Neural progenitor cell (in vitro differentiated cells): ENCODE measurements around the gene GALNT18. TPM values are rescaled to one million over a fixed set of nuclear protein-coding genes. Genes with fewer than 3 reads are reported as not detected.

Experiments used
- DNase-seq: peaks from one replicate; pipeline ENCODE4 v3.0.0-alpha.2; 2016; ENCODE audit warnings: low spot score
- H2AFZ ChIP-seq: fragments of 200-600 bp; sonication (generic); replicated peaks from 2 replicates; pipeline ENCODE4 v1.6.1; 2016; ENCODE audit warnings: antibody characterized with exemption
- H3F3A ChIP-seq: fragments of 200-600 bp; sonication (generic); 2 replicates; pipeline ENCODE4 v1.6.1; 2016; ENCODE audit warnings: antibody characterized with exemption, low read depth
- H3K27ac ChIP-seq: fragments of 200-600 bp; sonication (generic); 2 replicates; pipeline ENCODE4 v1.5.1; 2016; ENCODE audit warnings: mild to moderate bottlenecking
- H3K27me3 ChIP-seq: fragments of 200-600 bp; sonication (generic); 2 replicates; pipeline ENCODE4 v1.6.1; 2016; ENCODE audit warnings: mild to moderate bottlenecking, moderate library complexity
- H3K36me3 ChIP-seq: fragments of 200-600 bp; sonication (generic); 2 replicates; pipeline ENCODE4 v1.5.1; 2016
- H3K4me1 ChIP-seq: fragments of 200-600 bp; sonication (generic); 2 replicates; pipeline ENCODE4 v1.6.1; 2016; ENCODE audit warnings: mixed run types
- H3K4me2 ChIP-seq: fragments of 200-600 bp; sonication (generic); 2 replicates; pipeline ENCODE4 v1.6.1; 2016
- H3K4me3 ChIP-seq: fragments of 200-600 bp; sonication (generic); 2 replicates; pipeline ENCODE4 v1.5.1; 2016
- H3K79me2 ChIP-seq: fragments of 200-600 bp; sonication (generic); 2 replicates; pipeline ENCODE4 v1.6.1; 2016; ENCODE audit warnings: low read depth
- H3K9ac ChIP-seq: fragments of 200-600 bp; sonication (generic); 2 replicates; pipeline ENCODE4 v1.6.1; 2016
- H3K9me3 ChIP-seq: fragments of 200-600 bp; sonication (generic); 2 replicates; pipeline ENCODE4 v1.5.1; 2016; ENCODE audit warnings: low read depth
- H4K20me1 ChIP-seq: fragments of 200-600 bp; sonication (generic); 2 replicates; pipeline ENCODE4 v1.6.1; 2016; ENCODE audit warnings: low read depth
- H3K27ac Mint-ChIP-seq: 3 replicates; pipeline ENCODE4 v1.8.0; 2021; ENCODE audit warnings: mixed read lengths
- H3K27me3 Mint-ChIP-seq: 2 replicates; pipeline ENCODE4 v1.8.0; 2022; ENCODE audit warnings: low read depth, mild to moderate bottlenecking, inconsistent platforms, moderate library complexity, mixed read lengths; ENCODE audit not compliant: insufficient read depth
- H3K36me3 Mint-ChIP-seq: 3 replicates; pipeline ENCODE4 v1.8.0; 2021; ENCODE audit warnings: mixed read lengths
- H3K4me1 Mint-ChIP-seq: 3 replicates; pipeline ENCODE4 v1.8.0; 2021; ENCODE audit warnings: mixed read lengths
- H3K4me3 Mint-ChIP-seq: 3 replicates; pipeline ENCODE4 v1.8.0; 2021; ENCODE audit warnings: mild to moderate bottlenecking, moderate library complexity, mixed read lengths
- H3K9me3 Mint-ChIP-seq: 3 replicates; pipeline ENCODE4 v1.8.0; 2020; ENCODE audit warnings: mixed read lengths
- EZH2 ChIP-seq: fragments of 200-600 bp; sonication (generic); IDR thresholded peaks from 2 replicates; pipeline ENCODE4 v1.6.1; 2017; ENCODE audit warnings: antibody characterized with exemption, mild to moderate bottlenecking, moderate library complexity
- EZH2phosphoT487 ChIP-seq: fragments of 200-600 bp; sonication (generic); IDR thresholded peaks from 2 replicates; pipeline ENCODE4 v1.6.1; 2017; ENCODE audit warnings: antibody characterized with exemption
- total RNA-seq: library from RNA; depleted of rRNA; stranded (reverse); fragments of >200 nt; gene quantifications from 2 replicates; pipeline ENCODE4 v1.2.3, GENCODE V29; 2015; ENCODE audit warnings: low replicate concordance
- TF ChIP-seq, protein P1 (sequence below): fragments of 200-600 bp; sonication (generic); IDR thresholded peaks from 2 replicates; pipeline ENCODE4 v1.5.1; 2017; ENCODE audit warnings: antibody characterized with exemption, mild to moderate bottlenecking

Gene GALNT18
- total RNA-seq, 1 donor from 2014 or later: 2.4 TPM

DNA sequence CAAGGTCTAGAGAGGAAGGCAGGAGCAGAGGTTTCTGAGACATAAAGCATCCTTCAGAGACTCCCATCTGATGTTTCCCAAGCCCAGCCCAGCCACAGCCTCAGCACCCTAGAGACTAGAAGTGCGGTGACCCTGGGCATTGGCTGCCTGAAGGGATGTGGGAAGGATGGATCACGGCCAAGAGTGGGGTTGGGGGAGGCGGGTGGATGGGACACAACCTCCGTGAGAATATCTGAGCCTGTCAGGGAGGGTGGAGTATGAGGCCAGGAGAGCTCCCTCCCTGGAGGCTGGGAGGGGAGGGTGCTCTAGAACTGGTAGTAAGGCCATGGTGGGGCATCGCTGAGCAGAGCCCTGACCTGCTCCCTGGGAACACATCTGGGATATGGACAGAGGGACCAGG, 340.2 kb downstream of the GALNT18 start:
- no peaks in the 10 kb centered on the region for H3K9me3 ChIP-seq
- Mint-ChIP-seq H3K36me3 (no peaks in the 10 kb centered on the region), H3K27me3 (no peaks in the 10 kb centered on the region), H3K4me1 (peaks cover 15% of the 10 kb centered on the region), H3K4me3 (no peak overlapping the region), H3K27ac (no peak overlapping the region), H3K9me3 (no peaks in the 10 kb centered on the region)
- H4K20me1 ChIP-seq: no peaks in the 10 kb centered on the region
- H3K4me3 ChIP-seq: no peak overlapping the region
- DNase-seq: no peak
- no peak overlapping the region for H3K9ac ChIP-seq
- no peak overlapping the region for H3K27ac ChIP-seq
- no peak overlapping the region for H2AFZ ChIP-seq
- H3K4me1 ChIP-seq: peaks cover 5% of the 10 kb centered on the region
- no peaks in the 10 kb centered on the region for H3K36me3 ChIP-seq
- H3F3A ChIP-seq: no peaks in the 10 kb centered on the region
- no peaks in the 10 kb centered on the region for H3K27me3 ChIP-seq
- TF ChIP-seq EZH2phosphoT487: no peak
- TF ChIP-seq, protein P1, sequence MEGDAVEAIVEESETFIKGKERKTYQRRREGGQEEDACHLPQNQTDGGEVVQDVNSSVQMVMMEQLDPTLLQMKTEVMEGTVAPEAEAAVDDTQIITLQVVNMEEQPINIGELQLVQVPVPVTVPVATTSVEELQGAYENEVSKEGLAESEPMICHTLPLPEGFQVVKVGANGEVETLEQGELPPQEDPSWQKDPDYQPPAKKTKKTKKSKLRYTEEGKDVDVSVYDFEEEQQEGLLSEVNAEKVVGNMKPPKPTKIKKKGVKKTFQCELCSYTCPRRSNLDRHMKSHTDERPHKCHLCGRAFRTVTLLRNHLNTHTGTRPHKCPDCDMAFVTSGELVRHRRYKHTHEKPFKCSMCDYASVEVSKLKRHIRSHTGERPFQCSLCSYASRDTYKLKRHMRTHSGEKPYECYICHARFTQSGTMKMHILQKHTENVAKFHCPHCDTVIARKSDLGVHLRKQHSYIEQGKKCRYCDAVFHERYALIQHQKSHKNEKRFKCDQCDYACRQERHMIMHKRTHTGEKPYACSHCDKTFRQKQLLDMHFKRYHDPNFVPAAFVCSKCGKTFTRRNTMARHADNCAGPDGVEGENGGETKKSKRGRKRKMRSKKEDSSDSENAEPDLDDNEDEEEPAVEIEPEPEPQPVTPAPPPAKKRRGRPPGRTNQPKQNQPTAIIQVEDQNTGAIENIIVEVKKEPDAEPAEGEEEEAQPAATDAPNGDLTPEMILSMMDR: no peak
- TF ChIP-seq EZH2: no peak
- H3K79me2 ChIP-seq: no peaks in the 10 kb centered on the region
- H3K4me2 ChIP-seq: no peak overlapping the region

DNA sequence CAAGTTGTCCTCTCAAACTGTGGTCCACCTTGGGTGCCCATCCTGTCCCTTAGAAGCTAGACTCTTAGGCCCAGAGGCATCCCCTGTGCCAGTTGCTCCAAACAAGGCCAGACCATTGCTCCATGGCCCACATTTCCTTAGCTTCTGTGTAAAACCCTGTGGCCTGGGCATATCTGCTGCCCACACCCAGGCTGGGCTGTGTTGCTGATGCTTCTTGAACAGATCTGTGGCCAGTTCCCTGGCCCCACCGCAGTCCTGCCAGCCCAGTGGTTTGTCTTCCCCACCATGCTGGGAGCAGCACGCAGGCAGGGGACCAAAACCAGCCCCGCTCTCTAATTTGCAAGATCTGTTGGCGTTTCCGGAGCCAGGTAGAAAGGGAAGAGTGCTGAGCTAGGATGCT, 341.0 kb downstream of the GALNT18 start:
- H3K4me3 ChIP-seq: no peak overlapping the region
- no peak overlapping the region for H3K27ac Mint-ChIP-seq
- peaks cover 15% of the 10 kb centered on the region for H3K4me1 Mint-ChIP-seq
- H3K79me2 ChIP-seq: no peaks in the 10 kb centered on the region
- peaks cover 3% of the 10 kb centered on the region for H3K9me3 Mint-ChIP-seq
- no peaks in the 10 kb centered on the region for H3K36me3 Mint-ChIP-seq
- no peak overlapping the region for H2AFZ ChIP-seq
- H3K27ac ChIP-seq: no peak overlapping the region
- H3K4me1 ChIP-seq: peaks cover 5% of the 10 kb centered on the region
- no peak overlapping the region for H3K9ac ChIP-seq
- no peaks in the 10 kb centered on the region for H3K27me3 ChIP-seq
- no peaks in the 10 kb centered on the region for H3K9me3 ChIP-seq
- TF ChIP-seq, protein P1: no peak
- H3K36me3 ChIP-seq: no peaks in the 10 kb centered on the region
- no peaks in the 10 kb centered on the region for H4K20me1 ChIP-seq
- no peak overlapping the region for H3K4me3 Mint-ChIP-seq
- no peak for DNase-seq
- H3F3A ChIP-seq: no peaks in the 10 kb centered on the region
- H3K4me2 ChIP-seq: no peak overlapping the region
- no peaks in the 10 kb centered on the region for H3K27me3 Mint-ChIP-seq

DNA sequence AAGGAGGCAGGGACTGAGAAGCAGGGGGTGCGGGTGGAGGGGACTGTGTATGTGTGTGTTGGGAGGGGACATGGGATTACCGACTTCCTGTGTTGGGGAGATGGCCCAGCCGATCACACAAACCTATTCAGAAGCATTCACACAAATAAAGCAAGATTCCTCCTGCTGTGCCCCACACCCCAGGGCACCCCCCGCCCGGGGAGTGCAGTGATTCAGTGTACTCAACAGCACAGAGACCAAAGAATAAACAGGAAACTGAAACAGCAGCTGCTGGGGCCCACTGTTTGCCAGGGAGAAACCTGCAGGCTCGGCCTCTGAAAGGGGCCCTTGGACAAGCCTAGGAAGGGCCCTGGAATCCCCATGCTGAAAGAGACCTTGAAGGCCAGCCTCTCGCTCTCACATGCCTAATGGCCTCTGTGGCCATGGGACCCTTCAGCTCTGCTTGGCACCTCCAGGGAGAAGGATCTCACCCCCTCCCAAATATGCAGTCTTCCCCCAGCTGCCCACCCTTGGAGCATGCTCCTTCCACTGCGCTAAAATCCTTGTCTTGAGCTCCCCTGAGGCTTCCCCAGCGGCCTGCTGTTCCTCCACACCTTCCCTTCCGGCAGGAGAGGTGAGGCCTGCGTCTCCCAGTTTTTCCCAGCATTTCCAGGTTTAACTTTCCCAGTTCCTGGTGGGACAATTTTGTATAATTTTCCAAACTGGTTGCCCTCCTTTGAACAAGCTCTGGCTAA, 341.7 kb downstream of the GALNT18 start:
- Histone ChIP-seq H3K9me3 (no peaks in the 10 kb centered on the region), H3F3A (no peaks in the 10 kb centered on the region), H3K4me2 (peak overlapping the region; percentile 36), H3K79me2 (no peaks in the 10 kb centered on the region), H3K4me1 (peaks cover 5% of the 10 kb centered on the region), H3K27me3 (no peaks in the 10 kb centered on the region), H3K4me3 (no peak overlapping the region), H3K36me3 (no peaks in the 10 kb centered on the region), H4K20me1 (no peaks in the 10 kb centered on the region), H3K9ac (no peak overlapping the region), H3K27ac (no peak overlapping the region), H2AFZ (peak overlapping the region; percentile 74)
- no peak overlapping the region for H3K4me3 Mint-ChIP-seq
- peaks cover 15% of the 10 kb centered on the region for H3K4me1 Mint-ChIP-seq
- H3K9me3 Mint-ChIP-seq: peaks cover 5% of the 10 kb centered on the region
- TF ChIP-seq EZH2: no peak
- no peak for TF ChIP-seq EZH2phosphoT487
- TF ChIP-seq, protein P1: no peak
- no peaks in the 10 kb centered on the region for H3K27me3 Mint-ChIP-seq
- peak overlapping the region; percentile 78 for H3K27ac Mint-ChIP-seq
- no peak for DNase-seq
- no peaks in the 10 kb centered on the region for H3K36me3 Mint-ChIP-seq
